ENCODE results near the gene WHRN. TPM values are rescaled to one million over a fixed set of nuclear protein-coding genes. Genes with fewer than 3 reads are reported as not detected.

The WHRN gene
- total and polyA plus RNA-seq, 2 donors from 2014 or later, result 4.4 to 14.8 TPM

GRCh38 chr9:114480746-114481435 lies 24.4 kb downstream of the WHRN start:
- TF ChIP-seq, protein P1, sequence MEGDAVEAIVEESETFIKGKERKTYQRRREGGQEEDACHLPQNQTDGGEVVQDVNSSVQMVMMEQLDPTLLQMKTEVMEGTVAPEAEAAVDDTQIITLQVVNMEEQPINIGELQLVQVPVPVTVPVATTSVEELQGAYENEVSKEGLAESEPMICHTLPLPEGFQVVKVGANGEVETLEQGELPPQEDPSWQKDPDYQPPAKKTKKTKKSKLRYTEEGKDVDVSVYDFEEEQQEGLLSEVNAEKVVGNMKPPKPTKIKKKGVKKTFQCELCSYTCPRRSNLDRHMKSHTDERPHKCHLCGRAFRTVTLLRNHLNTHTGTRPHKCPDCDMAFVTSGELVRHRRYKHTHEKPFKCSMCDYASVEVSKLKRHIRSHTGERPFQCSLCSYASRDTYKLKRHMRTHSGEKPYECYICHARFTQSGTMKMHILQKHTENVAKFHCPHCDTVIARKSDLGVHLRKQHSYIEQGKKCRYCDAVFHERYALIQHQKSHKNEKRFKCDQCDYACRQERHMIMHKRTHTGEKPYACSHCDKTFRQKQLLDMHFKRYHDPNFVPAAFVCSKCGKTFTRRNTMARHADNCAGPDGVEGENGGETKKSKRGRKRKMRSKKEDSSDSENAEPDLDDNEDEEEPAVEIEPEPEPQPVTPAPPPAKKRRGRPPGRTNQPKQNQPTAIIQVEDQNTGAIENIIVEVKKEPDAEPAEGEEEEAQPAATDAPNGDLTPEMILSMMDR (IDR thresholded peaks at IDR 0.05; ENCODE audit: borderline replicate concordance, extremely low read depth, insufficient read depth), result no peak
- Histone ChIP-seq H3K9ac (ENCODE audit: low read length in 3 of 3) (no peak overlapping the region), H3K4me1 (ENCODE audit: control insufficient read depth in 2 of 3, insufficient read depth in 2 of 3, low read depth in 1 of 3, low read length in 3 of 3) (no peaks in the 10 kb centered on the region), H3K4me3 (ENCODE audit: low read length in 3 of 3) (no peak overlapping the region), H3K27me3 (ENCODE audit: control insufficient read depth, insufficient read depth, low read length) (no peaks in the 10 kb centered on the region), H3K36me3 (ENCODE audit: control insufficient read depth in 2 of 3, insufficient read depth in 3 of 3, low read length in 3 of 3) (peaks cover 0 to 3% (median 0%) of the 10 kb centered on the region in 3 donors), H3K9me3 (ENCODE audit: control insufficient read depth in 2 of 3, insufficient read depth in 1 of 3, low read length in 3 of 3) (no peaks in the 10 kb centered on the region), H3K27ac (ENCODE audit: low read depth in 2 of 2, low read length in 2 of 2) (no peak overlapping the region)
- intact Hi-C loops (cut with DNase I), result no loop called here
- DNase-seq, result no peak
- FAIRE-seq, result no peak

DNA sequence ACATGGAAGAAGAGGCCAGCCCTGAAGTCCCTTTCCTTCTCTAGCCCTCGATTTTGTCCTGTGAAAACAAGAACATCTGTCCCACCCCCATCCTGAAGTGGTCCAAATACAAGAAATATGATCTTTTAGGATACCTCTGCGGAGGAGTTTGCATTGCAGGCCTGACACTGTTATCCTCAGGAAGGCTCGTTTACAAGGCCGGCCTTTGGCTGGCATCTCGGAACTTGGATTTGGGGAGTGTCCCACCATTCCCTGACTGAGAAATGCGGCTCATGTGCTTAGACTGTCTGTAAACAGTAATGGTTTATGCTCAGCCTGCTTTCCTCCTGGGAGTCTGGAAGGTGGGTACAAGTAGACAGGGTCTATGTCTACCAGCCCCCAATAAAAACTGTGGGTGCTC lies 26.4 kb downstream of the WHRN start:
- intact Hi-C loops (cut with DNase I), result no loop called here
- peak in 3 of 5 donors; percentile 37 to 58 (median 51) for DNase-seq

GRCh38 chr9:114478459-114478858 lies 26.8 kb downstream of the WHRN start:
- FAIRE-seq, result no peak
- TF ChIP-seq, protein P1 (IDR thresholded peaks at IDR 0.05; ENCODE audit: borderline replicate concordance, extremely low read depth, insufficient read depth), result no peak
- H3K9ac ChIP-seq (ENCODE audit: low read length in 3 of 3), result no peak overlapping the region
- intact Hi-C loops (cut with DNase I), result no loop called here
- DNase-seq, result peak in 1 of 5 donors; percentile 27
- no peaks in the 10 kb centered on the region for H3K9me3 ChIP-seq (ENCODE audit: control insufficient read depth in 2 of 3, insufficient read depth in 1 of 3, low read length in 3 of 3)
- H3K4me1 ChIP-seq (ENCODE audit: control insufficient read depth in 2 of 3, insufficient read depth in 2 of 3, low read depth in 1 of 3, low read length in 3 of 3), result no peaks in the 10 kb centered on the region
- peaks cover 0 to 3% (median 0%) of the 10 kb centered on the region in 3 donors for H3K36me3 ChIP-seq (ENCODE audit: control insufficient read depth in 2 of 3, insufficient read depth in 3 of 3, low read length in 3 of 3)
- no peaks in the 10 kb centered on the region for H3K27me3 ChIP-seq (ENCODE audit: control insufficient read depth, insufficient read depth, low read length)
- no peak overlapping the region for H3K4me3 ChIP-seq (ENCODE audit: low read length in 3 of 3)
- H3K27ac ChIP-seq (ENCODE audit: low read depth in 2 of 2, low read length in 2 of 2), result no peak overlapping the region

More for the DNA sequence above, 26.4 kb downstream of the WHRN start:
- no peaks in the 10 kb centered on the region for H3K4me1 ChIP-seq (ENCODE audit: control insufficient read depth in 2 of 3, insufficient read depth in 2 of 3, low read depth in 1 of 3, low read length in 3 of 3)
- H3K27me3 ChIP-seq (ENCODE audit: control insufficient read depth, insufficient read depth, low read length), result no peaks in the 10 kb centered on the region
- H3K27ac ChIP-seq (ENCODE audit: low read depth in 2 of 2, low read length in 2 of 2), result no peak overlapping the region
- no peak overlapping the region for H3K4me3 ChIP-seq (ENCODE audit: low read length in 3 of 3)
- FAIRE-seq, result no peak
- H3K9ac ChIP-seq (ENCODE audit: low read length in 3 of 3), result no peak overlapping the region
- TF ChIP-seq, protein P1 (IDR thresholded peaks at IDR 0.05; ENCODE audit: borderline replicate concordance, extremely low read depth, insufficient read depth), result no peak
- peaks cover 0 to 3% (median 0%) of the 10 kb centered on the region in 3 donors for H3K36me3 ChIP-seq (ENCODE audit: control insufficient read depth in 2 of 3, insufficient read depth in 3 of 3, low read length in 3 of 3)
- no peaks in the 10 kb centered on the region for H3K9me3 ChIP-seq (ENCODE audit: control insufficient read depth in 2 of 3, insufficient read depth in 1 of 3, low read length in 3 of 3)

Data from kidney (tissue), 14 donors.